Endothelial cell of umbilical vein (primary cell): ENCODE results near the gene CD1E. TPM values are rescaled to one million over a fixed set of nuclear protein-coding genes. Genes with fewer than 3 reads are reported as not detected.

Experiments
- BruUV-seq: library from RNA; stranded (reverse); fragments of 400-500 nt; replicated peaks from 2 replicates; lab custom pipeline; 2021; lab: Mats Ljungman, UMichigan
- CTCF ChIA-PET: fragments of 300-600, 350-600 bp; sonication (Branson Sonifier 250); formaldehyde crosslinking; loops from one replicate; lab custom pipeline; 2021; ENCODE audit warnings: antibody characterized with exemption, inconsistent platforms; lab: Charles Lee
- POLR2A ChIA-PET: fragments of 300-600, 350-600 bp; sonication (Branson Sonifier 250); formaldehyde crosslinking; loops from one replicate; lab custom pipeline; 2021; ENCODE audit warnings: antibody characterized with exemption, inconsistent platforms; lab: Charles Lee
- DNase-seq: peaks from one replicate; pipeline ENCODE4 v3.0.0-alpha.2; 2011; ENCODE audit warnings: low read depth, low spot score
- FAIRE-seq: peaks from 2 replicates; lab custom pipeline; 2011; peaks lifted over from hg19 to GRCh38; lab: Jason Lieb, UNC
- H2AFZ ChIP-seq: 2 replicates; pipeline ENCODE4 v1.6.0; 2012; ENCODE audit warnings: low read depth, low read length, control low read depth, inconsistent platforms
- H3K27ac ChIP-seq: 2 replicates; pipeline ENCODE4 v1.5.1; 2011; ENCODE audit warnings: low read depth, mild to moderate bottlenecking, control low read depth, low read length, moderate library complexity; ENCODE audit not compliant: insufficient read depth
- H3K27me3 ChIP-seq, 2 experiments: 2 replicates each; pipeline versions ENCODE4 v1.6.0 to v1.6.1; 2011; ENCODE audit warnings: low read length in 2 of 2, mixed read lengths in 1 of 2; ENCODE audit not compliant: control insufficient read depth in 2 of 2, insufficient read depth in 2 of 2
- H3K36me3 ChIP-seq, 2 experiments: 2 replicates in 1 of 2; 3 replicates in 1 of 2; pipeline ENCODE4 v1.5.1; 2011; ENCODE audit warnings: low read length in 2 of 2, mild to moderate bottlenecking in 1 of 2, moderate library complexity in 1 of 2; ENCODE audit not compliant: control insufficient read depth in 2 of 2, insufficient read depth in 2 of 2; ENCODE audit errors: extremely low read depth in 1 of 2
- H3K4me1 ChIP-seq: 3 replicates; pipeline ENCODE4 v1.5.1; 2011; ENCODE audit warnings: mild to moderate bottlenecking, low read length; ENCODE audit not compliant: control insufficient read depth, insufficient read depth; ENCODE audit errors: extremely low read depth
- H3K4me2 ChIP-seq: 2 replicates; pipeline ENCODE4 v1.6.1; 2011; ENCODE audit warnings: low read length, control low read depth, mixed read lengths; ENCODE audit not compliant: insufficient read depth
- H3K4me3 ChIP-seq, 3 experiments: fragments of 200-600 bp in 1 of 3; sonication (generic), shearing (Covaris generic) in 1 of 3; replicated peaks in 1 of 3; 2 replicates each; pipeline ENCODE4 v1.5.1; 2011 to 2016; ENCODE audit warnings: control low read depth in 3 of 3, low read length in 3 of 3, mild to moderate bottlenecking in 2 of 3, inconsistent platforms in 1 of 3, low read depth in 1 of 3, moderate library complexity in 1 of 3; ENCODE audit not compliant: insufficient read depth in 1 of 3
- H3K79me2 ChIP-seq: 2 replicates; pipeline ENCODE4 v1.6.0; 2012; ENCODE audit warnings: low read length, inconsistent platforms; ENCODE audit not compliant: control insufficient read depth, insufficient read depth
- H3K9ac ChIP-seq: replicated peaks from 2 replicates; pipeline ENCODE3; 2011; ENCODE audit warnings: low read length, control low read depth; ENCODE audit not compliant: insufficient read depth; ENCODE audit errors: extremely low read depth
- H3K9me1 ChIP-seq: replicated peaks from 3 replicates; pipeline ENCODE4 v1.6.0; 2011; ENCODE audit warnings: mild to moderate bottlenecking, low read length; ENCODE audit not compliant: control insufficient read depth, insufficient read depth; ENCODE audit errors: extremely low read depth
- H3K9me3 ChIP-seq: replicated peaks from 2 replicates; pipeline ENCODE4 v1.5.1; 2012; ENCODE audit warnings: low read length, inconsistent platforms; ENCODE audit not compliant: control insufficient read depth, insufficient read depth
- H4K20me1 ChIP-seq: replicated peaks from 2 replicates; pipeline ENCODE3; 2011; ENCODE audit warnings: mild to moderate bottlenecking, low read length; ENCODE audit not compliant: control insufficient read depth, insufficient read depth; ENCODE audit errors: extremely low read depth
- EZH2 ChIP-seq: IDR thresholded peaks from 2 replicates; pipeline ENCODE4 v1.6.1; 2012; ENCODE audit warnings: borderline replicate concordance, low read depth, mild to moderate bottlenecking, moderate library complexity, low read length, inconsistent platforms; ENCODE audit not compliant: severe bottlenecking
- FOS ChIP-seq: IDR thresholded peaks from 2 replicates; pipeline ENCODE4 v1.6.1; 2011; ENCODE audit warnings: mild to moderate bottlenecking, low read length, moderate library complexity, borderline replicate concordance; ENCODE audit not compliant: insufficient read depth
- GATA2 ChIP-seq: IDR thresholded peaks from 2 replicates; pipeline ENCODE4 v1.7.0; 2011; ENCODE audit warnings: low read depth, mild to moderate bottlenecking, moderate library complexity, mixed read lengths, low read length; ENCODE audit not compliant: insufficient read length, insufficient read depth
- JUN ChIP-seq: IDR thresholded peaks from 2 replicates; pipeline ENCODE4 v1.6.1; 2011; ENCODE audit warnings: borderline replicate concordance, low read depth; ENCODE audit not compliant: insufficient read length, insufficient read depth
- MYC ChIP-seq: IDR thresholded peaks from one replicate; pipeline ENCODE4 v1.6.1; 2011; ENCODE audit warnings: mild to moderate bottlenecking, low read depth, low read length
- POLR2A ChIP-seq: IDR thresholded peaks from 2 replicates; pipeline ENCODE4 v1.6.1; 2012; ENCODE audit warnings: low read depth, mild to moderate bottlenecking, control low read depth, low read length
- POLR2AphosphoS5 ChIP-seq: IDR thresholded peaks from 2 replicates; pipeline ENCODE4 v1.6.1; 2012; ENCODE audit warnings: low read depth, mild to moderate bottlenecking, control low read depth, low read length, moderate library complexity; ENCODE audit not compliant: insufficient read depth
- dilution Hi-C: fragments of 300-500 bp; cut with MboI; formaldehyde crosslinking; loops from one replicate; pipeline ENCODE4 v1.15.0; 2019; ENCODE audit warnings: low sequenced_read_pairs; ENCODE audit not compliant: extremely low pct_ligation_motif_present
- intact Hi-C: fragments of 100-400 bp; cut with micrococcal nuclease; formaldehyde crosslinking; loops from one replicate; pipeline ENCODE4 v1.10.0; 2022
- polyA plus RNA-seq, 4 experiments: library from polyadenylated mRNA; depleted of rRNA in 3 of 4; stranded (reverse) in 3 of 4; unstranded in 1 of 4; fragments of >200 nt; gene quantifications; 2 replicates each; pipeline versions ENCODE4 v1.2.1 to v1.2.3, GENCODE V29; 2011 to 2012; ENCODE audit warnings: missing spikeins in 1 of 4
- total RNA-seq: library from RNA; stranded (reverse); gene quantifications from 2 replicates; pipeline ENCODE4 v1.2.3, GENCODE V29; 2021
- TF ChIP-seq, protein P1 (sequence below), 2 donors: IDR thresholded peaks; 1 replicate in 1 of 2; 2 replicates in 1 of 2; pipeline ENCODE4 v1.5.1; 2011; ENCODE audit warnings: low read length in 2 of 2, mild to moderate bottlenecking in 2 of 2, moderate library complexity in 2 of 2, control low read depth in 1 of 2, inconsistent platforms in 1 of 2, low read depth in 1 of 2; ENCODE audit not compliant: insufficient read depth in 1 of 2; ENCODE audit errors: extremely low read depth in 1 of 2
- TF ChIP-seq, protein P2 (sequence below): IDR thresholded peaks from 2 replicates; pipeline ENCODE4 v1.6.1; 2011; ENCODE audit not compliant: insufficient read depth, insufficient read length

Gene CD1E
- total and polyA plus RNA-seq, 2 donors (not counting 3 experiments of a cell fraction or from before 2014, with no cell fraction given), result not detected

DNA sequence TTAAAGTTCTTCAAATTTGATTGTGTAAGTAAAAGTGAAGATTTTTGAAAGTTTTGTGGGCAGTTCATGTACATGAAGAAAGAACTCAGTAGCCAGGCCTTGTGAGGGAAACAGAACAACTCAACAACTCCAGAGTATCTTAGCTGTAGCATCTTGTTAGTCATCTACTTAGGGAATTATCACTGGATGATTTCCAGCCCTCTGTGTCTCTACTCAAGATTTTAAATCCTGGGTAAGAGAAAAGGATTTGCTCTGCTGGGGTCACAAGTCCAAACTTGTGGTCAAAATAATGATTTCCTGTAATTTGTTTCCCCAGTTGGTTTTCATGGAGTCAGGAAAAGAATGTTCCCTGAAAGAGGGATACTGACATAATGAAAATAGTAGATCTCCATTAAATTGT lies 37.4 kb downstream of the CD1E start:
- no peak for DNase-seq
- no peak overlapping the region for H3K4me2 ChIP-seq
- FAIRE-seq, result no peak
- H3K79me2 ChIP-seq, result no peaks in the 10 kb centered on the region
- H2AFZ ChIP-seq, result no peak overlapping the region
- dilution Hi-C loops (no loop called here), intact Hi-C loops (no loop called here)
- H3K27ac ChIP-seq, result no peak overlapping the region
- POLR2A ChIA-PET, result no interaction called here
- no peak overlapping the region for H3K4me3 ChIP-seq
- no peaks in the 10 kb centered on the region for H3K27me3 ChIP-seq
- BruUV-seq, result no TSS peak
- CTCF ChIA-PET, result no interaction called here
- no peaks in the 10 kb centered on the region for H4K20me1 ChIP-seq
- H3K9me1 ChIP-seq, result no peaks in the 10 kb centered on the region
- no peaks in the 10 kb centered on the region for H3K36me3 ChIP-seq
- no peak for TF ChIP-seq EZH2
- no peak for TF ChIP-seq POLR2AphosphoS5
- no peak for TF ChIP-seq MYC
- no peak for TF ChIP-seq GATA2
- TF ChIP-seq, protein P1, sequence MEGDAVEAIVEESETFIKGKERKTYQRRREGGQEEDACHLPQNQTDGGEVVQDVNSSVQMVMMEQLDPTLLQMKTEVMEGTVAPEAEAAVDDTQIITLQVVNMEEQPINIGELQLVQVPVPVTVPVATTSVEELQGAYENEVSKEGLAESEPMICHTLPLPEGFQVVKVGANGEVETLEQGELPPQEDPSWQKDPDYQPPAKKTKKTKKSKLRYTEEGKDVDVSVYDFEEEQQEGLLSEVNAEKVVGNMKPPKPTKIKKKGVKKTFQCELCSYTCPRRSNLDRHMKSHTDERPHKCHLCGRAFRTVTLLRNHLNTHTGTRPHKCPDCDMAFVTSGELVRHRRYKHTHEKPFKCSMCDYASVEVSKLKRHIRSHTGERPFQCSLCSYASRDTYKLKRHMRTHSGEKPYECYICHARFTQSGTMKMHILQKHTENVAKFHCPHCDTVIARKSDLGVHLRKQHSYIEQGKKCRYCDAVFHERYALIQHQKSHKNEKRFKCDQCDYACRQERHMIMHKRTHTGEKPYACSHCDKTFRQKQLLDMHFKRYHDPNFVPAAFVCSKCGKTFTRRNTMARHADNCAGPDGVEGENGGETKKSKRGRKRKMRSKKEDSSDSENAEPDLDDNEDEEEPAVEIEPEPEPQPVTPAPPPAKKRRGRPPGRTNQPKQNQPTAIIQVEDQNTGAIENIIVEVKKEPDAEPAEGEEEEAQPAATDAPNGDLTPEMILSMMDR (IDR thresholded peaks at IDR 0.05; ENCODE audit: extremely low read depth in 1 of 2, insufficient read depth in 1 of 2, low read depth in 1 of 2, low read length in 2 of 2), result no peak
- TF ChIP-seq JUN, result no peak
- TF ChIP-seq POLR2A, result no peak
- TF ChIP-seq, protein P2, sequence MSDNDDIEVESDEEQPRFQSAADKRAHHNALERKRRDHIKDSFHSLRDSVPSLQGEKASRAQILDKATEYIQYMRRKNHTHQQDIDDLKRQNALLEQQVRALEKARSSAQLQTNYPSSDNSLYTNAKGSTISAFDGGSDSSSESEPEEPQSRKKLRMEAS, result no peak
- TF ChIP-seq FOS, result no peak
- H3K4me1 ChIP-seq, result no peaks in the 10 kb centered on the region
- no peak overlapping the region for H3K9ac ChIP-seq
- no peaks in the 10 kb centered on the region for H3K9me3 ChIP-seq
